ENCODE data around the gene KLHDC7A. TPM values are rescaled to one million over a fixed set of nuclear protein-coding genes. Genes with fewer than 3 reads are reported as not detected.

Gene KLHDC7A
- total RNA-seq, 1 experiment from 2014 or later = not detected

DNA sequence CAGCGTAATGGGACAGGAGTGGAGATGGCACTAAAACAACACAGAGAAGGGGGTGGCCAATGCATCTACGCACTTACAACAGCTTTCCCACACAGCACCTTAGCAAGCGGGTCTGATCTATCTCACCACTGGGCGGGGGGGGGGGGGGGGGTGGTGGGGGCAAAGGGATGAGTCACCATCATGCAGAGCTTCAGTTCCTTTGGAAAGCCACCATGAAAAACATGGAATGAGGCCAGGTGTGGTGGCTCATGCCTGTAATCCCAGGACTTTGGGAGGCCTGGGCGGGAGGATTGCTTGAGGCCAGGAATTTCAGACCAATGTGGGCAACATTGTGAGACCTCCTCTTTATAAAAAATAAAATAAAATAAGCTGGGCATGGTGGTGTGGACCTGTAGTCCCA lies 47.2 kb downstream of the KLHDC7A start:
- Mint-ChIP-seq H3K36me3 (ENCODE audit: insufficient read depth, unreplicated experiment) (no peaks in the 10 kb centered on the region), H3K9me3 (ENCODE audit: unreplicated experiment) (no peaks in the 10 kb centered on the region), H3K4me1 (ENCODE audit: insufficient read depth, unreplicated experiment) (no peaks in the 10 kb centered on the region), H3K27me3 (ENCODE audit: insufficient read depth, unreplicated experiment) (peaks cover 80% of the 10 kb centered on the region), H3K4me3 (ENCODE audit: unreplicated experiment) (no peak overlapping the region), H3K27ac (ENCODE audit: low read depth, unreplicated experiment) (no peak overlapping the region)
- no TSS peak for BruUV-seq (replicated peaks)
- DNase-seq (ENCODE audit: unreplicated experiment) = peak; percentile 5
- intact Hi-C loops (cut with micrococcal nuclease) = no loop called here
- ChIA-PET CTCF (no interaction called here), POLR2A (no interaction called here)
- TF ChIP-seq, protein P1, sequence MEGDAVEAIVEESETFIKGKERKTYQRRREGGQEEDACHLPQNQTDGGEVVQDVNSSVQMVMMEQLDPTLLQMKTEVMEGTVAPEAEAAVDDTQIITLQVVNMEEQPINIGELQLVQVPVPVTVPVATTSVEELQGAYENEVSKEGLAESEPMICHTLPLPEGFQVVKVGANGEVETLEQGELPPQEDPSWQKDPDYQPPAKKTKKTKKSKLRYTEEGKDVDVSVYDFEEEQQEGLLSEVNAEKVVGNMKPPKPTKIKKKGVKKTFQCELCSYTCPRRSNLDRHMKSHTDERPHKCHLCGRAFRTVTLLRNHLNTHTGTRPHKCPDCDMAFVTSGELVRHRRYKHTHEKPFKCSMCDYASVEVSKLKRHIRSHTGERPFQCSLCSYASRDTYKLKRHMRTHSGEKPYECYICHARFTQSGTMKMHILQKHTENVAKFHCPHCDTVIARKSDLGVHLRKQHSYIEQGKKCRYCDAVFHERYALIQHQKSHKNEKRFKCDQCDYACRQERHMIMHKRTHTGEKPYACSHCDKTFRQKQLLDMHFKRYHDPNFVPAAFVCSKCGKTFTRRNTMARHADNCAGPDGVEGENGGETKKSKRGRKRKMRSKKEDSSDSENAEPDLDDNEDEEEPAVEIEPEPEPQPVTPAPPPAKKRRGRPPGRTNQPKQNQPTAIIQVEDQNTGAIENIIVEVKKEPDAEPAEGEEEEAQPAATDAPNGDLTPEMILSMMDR (IDR thresholded peaks at IDR 0.05; ENCODE audit: unreplicated experiment) = no peak

DNA sequence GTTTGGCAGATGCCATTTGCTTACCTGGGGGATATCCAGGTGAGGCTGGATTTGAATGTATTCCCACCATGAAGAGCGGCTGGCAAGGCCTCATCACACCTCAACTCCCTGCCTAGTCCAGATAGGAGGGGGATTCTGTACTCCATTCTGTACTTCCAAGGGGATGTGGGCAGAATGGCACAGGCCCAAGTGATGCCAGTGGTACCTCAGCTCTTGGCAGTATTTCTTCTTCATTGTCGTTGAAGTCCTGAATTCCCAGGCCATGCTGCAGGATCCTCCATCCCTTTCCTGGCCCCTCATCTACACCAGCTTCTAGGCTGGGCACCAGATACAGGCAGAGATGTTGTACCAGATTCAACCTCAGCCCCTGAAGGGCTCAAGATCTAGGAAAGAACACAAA lies 47.9 kb downstream of the KLHDC7A start:
- Mint-ChIP-seq H3K4me1 (ENCODE audit: insufficient read depth, unreplicated experiment) (no peaks in the 10 kb centered on the region), H3K36me3 (ENCODE audit: insufficient read depth, unreplicated experiment) (no peaks in the 10 kb centered on the region), H3K27me3 (ENCODE audit: insufficient read depth, unreplicated experiment) (peaks cover 80% of the 10 kb centered on the region), H3K4me3 (ENCODE audit: unreplicated experiment) (no peak overlapping the region), H3K9me3 (ENCODE audit: unreplicated experiment) (no peaks in the 10 kb centered on the region), H3K27ac (ENCODE audit: low read depth, unreplicated experiment) (no peak overlapping the region)
- ChIA-PET POLR2A (no interaction called here), CTCF (no interaction called here)
- intact Hi-C loops (cut with micrococcal nuclease) = no loop called here
- TF ChIP-seq, protein P1 (IDR thresholded peaks at IDR 0.05; ENCODE audit: unreplicated experiment) = no peak
- DNase-seq (ENCODE audit: unreplicated experiment) = no peak
- no TSS peak for BruUV-seq (replicated peaks)

DNA sequence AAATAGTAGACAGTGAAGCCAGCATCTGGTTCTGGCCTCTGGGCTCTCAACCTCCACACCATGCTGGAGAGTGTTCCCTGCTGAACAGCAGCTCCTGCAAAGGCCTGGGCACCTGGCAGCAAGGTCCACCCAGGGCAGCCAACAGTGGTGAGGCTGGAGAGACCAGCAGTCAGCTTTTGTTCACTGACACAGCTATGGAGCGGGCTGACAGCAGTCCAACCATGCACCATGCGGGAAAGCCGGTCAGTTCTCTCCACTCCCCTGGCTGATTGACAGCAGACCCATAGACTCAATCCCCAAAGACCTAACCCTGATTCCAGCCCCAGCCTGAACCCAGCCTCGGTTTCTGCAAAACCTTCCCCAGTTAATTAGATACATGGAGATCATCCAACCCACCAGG lies 49.0 kb downstream of the KLHDC7A start:
- CTCF ChIA-PET = no interaction called here
- Mint-ChIP-seq H3K27me3 (ENCODE audit: insufficient read depth, unreplicated experiment) (peaks cover 79% of the 10 kb centered on the region), H3K4me1 (ENCODE audit: insufficient read depth, unreplicated experiment) (no peaks in the 10 kb centered on the region), H3K4me3 (ENCODE audit: unreplicated experiment) (no peak overlapping the region), H3K36me3 (ENCODE audit: insufficient read depth, unreplicated experiment) (no peaks in the 10 kb centered on the region), H3K9me3 (ENCODE audit: unreplicated experiment) (no peaks in the 10 kb centered on the region), H3K27ac (ENCODE audit: low read depth, unreplicated experiment) (no peak overlapping the region)
- no peak for DNase-seq (ENCODE audit: unreplicated experiment)
- TF ChIP-seq, protein P1 (IDR thresholded peaks at IDR 0.05; ENCODE audit: unreplicated experiment) = no peak
- POLR2A ChIA-PET = no interaction called here
- BruUV-seq (replicated peaks) = no TSS peak
- intact Hi-C loops (cut with micrococcal nuclease) = no loop called here

DNA sequence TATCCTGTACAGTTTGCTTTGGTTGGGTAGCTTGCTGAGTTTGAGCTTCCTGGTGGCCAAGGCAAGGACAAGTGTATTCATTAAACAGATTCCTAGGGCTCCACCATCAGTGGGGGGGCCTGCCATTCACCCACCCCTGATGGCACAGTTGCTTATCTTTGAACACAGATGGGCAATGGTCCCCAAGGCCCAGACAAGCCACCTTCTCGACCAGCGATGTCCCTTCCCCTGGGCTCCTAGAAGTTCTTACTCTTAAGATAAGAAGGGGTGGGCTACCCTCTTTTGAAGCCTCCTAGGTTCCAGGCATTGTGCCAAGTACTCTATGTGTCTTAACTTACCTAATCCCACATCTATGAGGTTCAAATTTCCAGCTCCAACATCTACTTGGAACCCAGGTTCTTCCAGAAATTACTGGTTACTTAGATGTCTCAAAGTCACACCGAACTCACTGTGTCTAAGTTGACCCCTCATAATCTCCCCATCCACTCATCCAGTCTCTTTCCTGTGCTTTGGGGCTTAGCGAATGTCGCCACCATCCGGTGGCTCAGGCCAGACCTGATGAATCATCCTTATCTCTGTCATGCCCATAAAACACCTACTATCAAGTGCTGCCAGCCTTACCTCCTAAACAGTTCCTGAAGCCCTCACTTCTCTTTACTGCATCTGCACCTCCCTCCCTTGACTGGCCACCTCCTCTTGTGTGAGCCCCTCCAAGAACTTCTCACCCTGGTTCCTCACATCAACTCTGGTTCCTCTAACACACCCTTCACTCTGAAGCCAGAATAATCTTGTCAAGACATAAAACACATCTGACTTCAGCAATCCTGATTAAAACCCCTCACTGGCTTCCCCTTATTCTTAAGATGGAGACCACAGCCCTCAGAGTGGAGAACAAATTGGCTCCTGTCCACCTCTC lies 50.1 kb downstream of the KLHDC7A start:
- ChIA-PET CTCF (no interaction called here), POLR2A (no interaction called here)
- Mint-ChIP-seq H3K4me3 (ENCODE audit: unreplicated experiment) (no peak overlapping the region), H3K36me3 (ENCODE audit: insufficient read depth, unreplicated experiment) (no peaks in the 10 kb centered on the region), H3K9me3 (ENCODE audit: unreplicated experiment) (no peaks in the 10 kb centered on the region), H3K27ac (ENCODE audit: low read depth, unreplicated experiment) (no peak overlapping the region), H3K27me3 (ENCODE audit: insufficient read depth, unreplicated experiment) (peaks cover 79% of the 10 kb centered on the region), H3K4me1 (ENCODE audit: insufficient read depth, unreplicated experiment) (no peaks in the 10 kb centered on the region)
- TF ChIP-seq, protein P1 (IDR thresholded peaks at IDR 0.05; ENCODE audit: unreplicated experiment) = no peak
- no TSS peak for BruUV-seq (replicated peaks)
- DNase-seq (ENCODE audit: unreplicated experiment) = peak; percentile 12
- intact Hi-C loops (cut with micrococcal nuclease) = no loop called here
